Measurements from ENCODE around the gene WNT11. TPM values are rescaled to one million over a fixed set of nuclear protein-coding genes. Genes with fewer than 3 reads are reported as not detected.

Gene WNT11
- total and polyA plus RNA-seq, 5 experiments from 2014 or later: 0.09 to 0.81 (median 0.24) TPM; not detected in 2

GRCh38 chr11:76214968-76215548 lies 8.8 kb upstream of the WNT11 start:
- POLR2A ChIA-PET: no interaction called here
- Mint-ChIP-seq H3K27ac (no peak overlapping the region), H3K9me3 (no peaks in the 10 kb centered on the region), H3K36me3 (no peaks in the 10 kb centered on the region), H3K4me3 (no peak overlapping the region), H3K4me1 (peaks cover 2 to 15% (median 3%) of the 10 kb centered on the region in 4 donors), H3K27me3 (peaks cover 4 to 20% (median 6%) of the 10 kb centered on the region in 5 donors)
- ATAC-seq (no peak), DNase-seq (no peak)

DNA sequence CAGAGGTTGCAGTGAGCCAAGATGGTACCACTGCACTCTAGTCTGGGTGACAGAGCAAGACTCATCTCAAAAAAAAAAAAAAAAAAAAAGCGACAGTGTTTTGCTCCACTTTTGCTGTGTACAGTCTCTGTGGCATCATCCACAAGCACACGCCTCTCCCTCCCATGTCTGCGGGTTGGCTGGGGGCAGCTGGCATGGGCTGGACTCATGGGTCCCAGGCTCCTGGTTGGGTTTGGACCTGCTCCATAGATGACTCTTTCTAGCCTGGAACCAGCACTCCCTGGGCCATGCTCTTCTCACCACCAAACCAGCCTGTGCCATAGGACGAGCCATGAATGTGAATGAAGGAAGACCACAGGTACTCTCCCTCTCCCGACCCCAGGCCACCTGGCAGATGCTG lies 7.9 kb upstream of the WNT11 start:
- Mint-ChIP-seq H3K36me3 (no peaks in the 10 kb centered on the region), H3K4me3 (no peak overlapping the region), H3K9me3 (no peaks in the 10 kb centered on the region), H3K27ac (peak overlapping the region in 1 of 10 donors; percentile 32), H3K4me1 (peaks cover 2 to 15% (median 3%) of the 10 kb centered on the region in 4 donors), H3K27me3 (peaks cover 4 to 13% (median 4%) of the 10 kb centered on the region in 5 donors)
- no peak for ATAC-seq
- POLR2A ChIA-PET: no interaction called here
- DNase-seq: no peak

DNA sequence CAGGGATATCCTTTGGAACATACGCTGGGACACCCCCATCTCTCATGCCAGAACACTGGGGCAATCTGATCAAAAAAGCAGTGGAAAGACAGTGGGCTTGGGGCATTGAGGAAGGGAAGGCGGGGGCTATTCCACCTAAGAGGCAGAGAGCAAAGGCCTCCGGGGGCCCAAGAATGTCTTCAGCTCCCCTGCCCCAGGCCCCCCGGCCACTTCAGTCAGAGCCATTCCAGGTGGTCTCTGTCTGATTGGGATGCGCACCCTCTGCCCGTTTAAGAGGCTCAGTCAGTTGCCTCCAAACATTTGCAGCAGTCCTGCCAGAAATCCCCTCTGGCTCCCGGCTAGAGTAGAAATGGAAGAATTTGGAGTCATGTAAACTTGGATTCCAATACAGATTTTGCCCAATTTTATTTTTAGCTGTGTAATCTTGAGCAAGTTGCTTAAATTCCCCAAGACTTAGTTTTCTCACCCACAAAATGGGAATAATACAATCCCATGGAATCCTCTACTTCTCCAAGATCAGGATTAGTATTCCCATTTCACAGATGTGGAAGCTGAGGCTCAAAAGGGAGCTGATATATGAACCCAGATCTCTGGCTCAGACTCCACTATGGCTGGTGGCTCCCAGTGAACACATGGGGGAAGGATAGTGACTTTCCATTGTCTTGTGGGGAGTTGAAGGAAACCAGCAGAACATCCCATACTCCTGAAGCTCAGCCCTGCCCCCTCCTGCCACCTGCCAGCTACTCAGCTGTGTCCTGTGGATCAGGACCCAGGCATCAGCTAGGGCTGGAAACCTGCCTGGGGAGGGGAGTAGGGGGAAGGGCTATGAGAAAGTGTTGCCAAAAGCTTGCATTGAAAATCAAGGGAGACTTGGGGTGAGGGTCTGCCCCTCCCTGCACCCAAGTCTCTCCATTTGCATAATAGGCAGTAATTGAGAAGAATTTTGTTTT lies 6.1 kb upstream of the WNT11 start:
- Mint-ChIP-seq H3K36me3 (no peaks in the 10 kb centered on the region), H3K4me3 (peak overlapping the region in 2 of 10 donors; percentile 25 to 83), H3K27me3 (peaks cover 3 to 13% (median 7%) of the 10 kb centered on the region in 5 donors), H3K9me3 (no peaks in the 10 kb centered on the region), H3K27ac (no peak overlapping the region), H3K4me1 (peaks cover 2 to 22% (median 8%) of the 10 kb centered on the region in 4 donors)
- DNase-seq (no peak), ATAC-seq (no peak)
- POLR2A ChIA-PET: interaction anchor here (1.5 kb wide), 1 partner anchor 14 kb away, joined by 3 read pairs; no protein-coding TSS in a partner anchor

- H3K27ac Mint-ChIP-seq: peak overlapping the region in 4 of 10 donors; percentile 41 to 75 (median 44)
- peaks cover 2 to 33% (median 16%) of the 10 kb centered on the region in 4 donors for H3K4me1 Mint-ChIP-seq
- no peaks in the 10 kb centered on the region for H3K36me3 Mint-ChIP-seq
- DNase-seq (peak in 2 of 10 donors; percentile 20 to 40), ATAC-seq (peak; percentile 13 to 18)
- no peaks in the 10 kb centered on the region for H3K9me3 Mint-ChIP-seq
- H3K4me3 Mint-ChIP-seq: peak overlapping the region; percentile 60 to 86 (median 80)
- peaks cover 7 to 23% (median 15%) of the 10 kb centered on the region in 5 donors for H3K27me3 Mint-ChIP-seq
- POLR2A ChIA-PET: interaction anchor here (0.6 to 4.7 kb wide), 3 partner anchors 15 to 823 kb away, joined by 3 to 22 read pairs (median 3); no protein-coding TSS in a partner anchor
These were observed 4.9 kb upstream of the WNT11 start for GRCh38 chr11:76210931-76211851.

DNA sequence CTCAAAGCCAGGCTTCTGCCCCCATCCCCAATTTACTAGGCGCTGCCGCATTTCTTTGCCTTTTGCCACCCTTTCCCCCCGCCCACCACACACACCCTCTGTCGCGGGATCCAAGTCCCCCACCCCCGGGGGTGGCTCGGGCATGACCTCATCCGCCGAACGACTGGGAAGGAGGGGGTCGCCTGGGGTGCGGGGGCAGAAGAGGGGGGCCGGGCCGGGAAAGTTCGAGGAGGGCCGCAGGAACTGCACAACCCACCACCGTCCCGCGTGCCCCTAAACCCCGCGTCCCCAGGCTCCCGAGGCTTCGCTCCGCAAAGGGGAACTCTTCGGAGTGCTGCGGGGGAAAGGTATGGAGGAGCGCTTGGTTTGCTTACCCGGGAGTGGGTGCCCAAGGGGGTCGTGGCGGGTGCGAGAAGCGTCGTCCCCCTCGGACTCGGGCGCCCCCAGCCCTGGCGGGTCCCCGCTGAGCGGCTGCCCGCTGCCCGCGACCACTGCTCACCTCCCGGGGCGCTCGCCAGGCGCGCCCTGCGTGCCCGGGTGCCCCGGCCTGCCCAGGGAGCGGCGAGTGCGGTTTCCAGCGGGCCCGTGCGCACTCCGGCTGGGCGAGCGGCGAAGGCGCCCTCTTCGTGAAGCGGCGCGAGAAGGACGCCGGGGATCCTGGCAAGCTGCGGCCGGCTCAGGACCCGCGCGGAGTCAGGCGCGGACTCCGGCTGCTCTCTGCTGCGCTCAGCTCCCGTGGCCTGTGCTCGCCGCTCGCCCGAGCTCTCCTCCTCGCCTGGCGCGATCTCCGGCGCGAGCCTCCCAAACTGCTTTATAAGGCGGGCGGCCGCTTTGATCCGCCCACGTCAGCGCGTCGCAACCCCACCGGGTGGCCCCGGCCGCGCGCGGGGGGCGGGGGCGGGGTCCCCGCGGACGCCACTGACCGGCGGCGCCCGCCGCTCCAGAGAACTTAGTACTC lies 4.0 kb upstream of the WNT11 start:
- ATAC-seq: peak; percentile 25 to 40

GRCh38 chr11:76209375-76209972 lies 3.2 kb upstream of the WNT11 start:
- no peaks in the 10 kb centered on the region for H3K36me3 Mint-ChIP-seq
- peaks cover 11 to 40% (median 29%) of the 10 kb centered on the region in 5 donors for H3K27me3 Mint-ChIP-seq

More for the DNA sequence above, 4.0 kb upstream of the WNT11 start:
- peak in 8 of 10 donors; percentile 23 to 55 (median 38) for DNase-seq
- Mint-ChIP-seq H3K36me3 (no peaks in the 10 kb centered on the region), H3K27me3 (peaks cover 11 to 32% (median 23%) of the 10 kb centered on the region in 5 donors), H3K4me3 (peak overlapping the region; percentile 65 to 86 (median 80)), H3K9me3 (no peaks in the 10 kb centered on the region), H3K27ac (peak overlapping the region in 2 of 10 donors; percentile 43 to 75), H3K4me1 (peaks cover 3 to 43% (median 21%) of the 10 kb centered on the region in 4 donors)
- POLR2A ChIA-PET: interaction anchor here (1.5 to 4.7 kb wide), 2 partner anchors 16 to 24 kb away, joined by 3 to 22 read pairs; no protein-coding TSS in a partner anchor

DNA sequence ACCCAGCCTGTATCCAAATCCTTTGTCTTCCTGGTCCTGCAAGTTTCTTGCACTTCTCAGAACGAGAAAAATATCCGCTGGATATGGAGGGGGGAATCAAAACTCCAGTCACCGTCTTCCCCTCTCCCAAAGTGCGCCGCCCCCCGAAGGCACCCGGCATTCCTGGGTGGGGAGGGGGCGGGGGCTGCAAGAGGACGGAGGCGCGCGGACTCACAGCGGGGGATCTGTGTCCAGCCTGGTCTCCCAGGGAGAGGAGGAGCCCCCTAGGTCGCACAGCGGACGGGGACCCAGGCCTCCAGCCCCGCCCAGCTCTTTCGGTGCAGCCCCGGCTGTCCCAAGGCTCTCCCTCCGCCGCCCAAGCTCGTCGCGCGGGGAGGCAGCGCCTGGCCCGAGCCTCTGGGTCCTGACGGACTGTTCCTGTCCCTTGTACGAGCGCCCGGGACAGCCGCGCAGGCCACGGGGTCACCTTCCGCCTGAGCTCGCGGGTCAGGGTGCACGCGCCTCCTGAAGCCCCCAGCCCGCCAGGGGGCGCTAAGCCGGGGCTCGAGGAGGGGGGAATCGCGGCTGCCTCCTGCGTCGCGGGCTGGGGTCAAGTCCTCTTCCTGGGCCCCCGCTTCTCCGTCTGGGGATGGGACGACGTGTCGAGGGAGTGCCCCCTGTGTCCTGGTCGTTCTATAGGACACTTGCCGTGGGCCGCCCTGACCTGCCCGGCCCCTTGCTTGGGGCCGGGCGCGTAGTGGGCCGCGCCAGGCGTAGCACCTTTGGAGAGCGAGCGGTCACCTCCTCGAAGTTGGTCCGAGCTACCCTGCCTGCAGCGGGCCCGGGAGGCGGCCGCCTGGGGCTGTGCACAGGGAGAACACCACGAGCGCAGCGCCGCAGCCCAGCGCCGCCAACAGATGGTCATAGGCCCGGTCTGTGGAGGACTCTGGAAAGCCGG lies 2.4 kb upstream of the WNT11 start:
- peak; percentile 58 to 86 (median 78) for DNase-seq
- H3K27me3 Mint-ChIP-seq: peaks cover 18 to 48% (median 36%) of the 10 kb centered on the region in 5 donors
- POLR2A ChIA-PET: interaction anchor here (2.8 to 4.7 kb wide), 2 partner anchors 26 to 110 kb away, joined by 20 to 22 read pairs; no protein-coding TSS in a partner anchor
- no peaks in the 10 kb centered on the region for H3K36me3 Mint-ChIP-seq
- no peak overlapping the region for H3K27ac Mint-ChIP-seq
- peak; percentile 48 to 57 for ATAC-seq
- no peaks in the 10 kb centered on the region for H3K9me3 Mint-ChIP-seq
- H3K4me1 Mint-ChIP-seq: peaks cover 3 to 44% (median 21%) of the 10 kb centered on the region in 4 donors
- peak overlapping the region; percentile 74 to 88 (median 85) for H3K4me3 Mint-ChIP-seq

More at GRCh38 chr11:76209375-76209972, 3.2 kb upstream of the WNT11 start:
- Mint-ChIP-seq H3K9me3 (no peaks in the 10 kb centered on the region), H3K4me3 (peak overlapping the region; percentile 36 to 86 (median 69)), H3K27ac (no peak overlapping the region), H3K4me1 (peaks cover 3 to 44% (median 21%) of the 10 kb centered on the region in 4 donors)
- POLR2A ChIA-PET: interaction anchor here (2.8 to 4.7 kb wide), 2 partner anchors 25 to 109 kb away, joined by 20 to 22 read pairs; no protein-coding TSS in a partner anchor
- ATAC-seq: peak in 1 of 2 donors; percentile 11
- DNase-seq: peak in 2 of 10 donors; percentile 13 to 27

GRCh38 chr11:76207642-76208401 lies 1.5 kb upstream of the WNT11 start:
- DNase-seq: peak; percentile 62 to 82 (median 77)
- Mint-ChIP-seq H3K27me3 (peaks cover 20 to 54% (median 33%) of the 10 kb centered on the region in 5 donors), H3K27ac (peak overlapping the region in 1 of 10 donors; percentile 44), H3K9me3 (no peaks in the 10 kb centered on the region), H3K4me3 (peak overlapping the region; percentile 74 to 86 (median 85)), H3K4me1 (peaks cover 1 to 44% (median 21%) of the 10 kb centered on the region in 4 donors), H3K36me3 (no peaks in the 10 kb centered on the region)
- peak; percentile 66 to 73 for ATAC-seq
- POLR2A ChIA-PET: interaction anchor here (0.7 to 4.7 kb wide), 4 partner anchors 27 to 115 kb away, joined by 3 to 22 read pairs (median 12); no protein-coding TSS in a partner anchor

DNA sequence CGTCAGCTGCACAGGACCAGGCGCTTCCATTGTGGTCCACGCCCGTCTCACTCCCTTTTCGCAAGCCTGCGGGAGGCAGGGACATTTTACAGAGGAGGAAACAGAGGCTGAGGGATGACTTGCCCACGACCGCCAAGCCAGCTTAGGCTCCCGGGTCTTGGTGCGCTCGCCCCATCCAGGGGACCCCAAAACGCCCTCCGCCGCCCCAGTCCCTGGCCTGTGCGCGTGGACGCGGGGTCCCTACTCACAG lies 300 bp downstream of the WNT11 start:
- Mint-ChIP-seq H3K27ac (no peak overlapping the region), H3K27me3 (peaks cover 17 to 52% (median 36%) of the 10 kb centered on the region in 5 donors)
- no peak for DNase-seq

More for the DNA sequence above, 300 bp downstream of the WNT11 start:
- Mint-ChIP-seq H3K4me3 (peak overlapping the region; percentile 54 to 81 (median 73)), H3K9me3 (no peaks in the 10 kb centered on the region), H3K36me3 (no peaks in the 10 kb centered on the region), H3K4me1 (peaks cover 1 to 34% (median 21%) of the 10 kb centered on the region in 4 donors)
- ATAC-seq: no peak
- POLR2A ChIA-PET: no interaction called here

All from naive thymus-derived CD8-positive, alpha-beta T cell (primary cell).